Esophagus muscularis mucosa (tissue), 3 donors: ENCODE data around the gene CTIF.

Experiments used
- POLR2AphosphoS5 ChIP-seq, 2 donors: sonication (generic); formaldehyde crosslinking; IDR thresholded peaks; one replicate each; pipeline ENCODE4 v1.6.1; 2017; ENCODE audit warnings: antibody characterized with exemption in 2 of 2
- TF ChIP-seq, protein P1 (sequence below), 3 experiments: fragments of 200-600 bp in 2 of 3; fragments of 450-650 bp in 1 of 3; sonication (generic) in 2 of 3; IDR thresholded peaks; one replicate each; pipeline ENCODE4 v1.5.1; 2017 to 2019; ENCODE audit warnings: antibody characterized with exemption in 3 of 3, mild to moderate bottlenecking in 2 of 3, moderate library complexity in 1 of 3

DNA sequence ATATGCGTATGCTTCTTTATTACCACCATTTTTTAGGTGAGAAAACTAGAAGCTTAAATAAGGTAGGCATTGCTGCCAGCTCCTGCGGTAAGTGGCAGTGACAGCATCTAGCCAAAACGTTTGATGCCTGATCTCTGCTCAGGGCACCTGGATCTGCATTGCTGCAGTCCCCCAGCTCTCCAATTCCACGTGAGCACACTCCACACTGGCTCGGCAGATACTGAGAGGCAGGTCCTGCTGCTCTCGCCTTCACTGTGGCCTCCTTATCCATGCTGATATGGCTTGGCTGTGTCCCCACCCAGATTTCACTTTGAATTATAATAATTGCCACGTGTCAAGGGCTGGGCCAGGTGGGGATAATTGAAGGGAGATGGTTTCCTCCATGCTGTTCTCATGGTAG is 160.9 kb downstream of the CTIF start:
- TF ChIP-seq, protein P1, sequence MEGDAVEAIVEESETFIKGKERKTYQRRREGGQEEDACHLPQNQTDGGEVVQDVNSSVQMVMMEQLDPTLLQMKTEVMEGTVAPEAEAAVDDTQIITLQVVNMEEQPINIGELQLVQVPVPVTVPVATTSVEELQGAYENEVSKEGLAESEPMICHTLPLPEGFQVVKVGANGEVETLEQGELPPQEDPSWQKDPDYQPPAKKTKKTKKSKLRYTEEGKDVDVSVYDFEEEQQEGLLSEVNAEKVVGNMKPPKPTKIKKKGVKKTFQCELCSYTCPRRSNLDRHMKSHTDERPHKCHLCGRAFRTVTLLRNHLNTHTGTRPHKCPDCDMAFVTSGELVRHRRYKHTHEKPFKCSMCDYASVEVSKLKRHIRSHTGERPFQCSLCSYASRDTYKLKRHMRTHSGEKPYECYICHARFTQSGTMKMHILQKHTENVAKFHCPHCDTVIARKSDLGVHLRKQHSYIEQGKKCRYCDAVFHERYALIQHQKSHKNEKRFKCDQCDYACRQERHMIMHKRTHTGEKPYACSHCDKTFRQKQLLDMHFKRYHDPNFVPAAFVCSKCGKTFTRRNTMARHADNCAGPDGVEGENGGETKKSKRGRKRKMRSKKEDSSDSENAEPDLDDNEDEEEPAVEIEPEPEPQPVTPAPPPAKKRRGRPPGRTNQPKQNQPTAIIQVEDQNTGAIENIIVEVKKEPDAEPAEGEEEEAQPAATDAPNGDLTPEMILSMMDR (IDR thresholded peaks at IDR 0.05), result no peak
- TF ChIP-seq POLR2AphosphoS5 (IDR thresholded peaks at IDR 0.05), result no peak
